H9 (cell line): ENCODE results near the gene CTIF. TPM values are rescaled to one million over a fixed set of nuclear protein-coding genes. Genes with fewer than 3 reads are reported as not detected.

Experiments used
- DNase-seq: peaks from one replicate; pipeline ENCODE4 v3.0.0-alpha.2; 2017
- H2AFZ ChIP-seq: one replicate; pipeline ENCODE4 v1.6.1; 2013; ENCODE audit warnings: mild to moderate bottlenecking, low read length, control low read depth, moderate library complexity
- H2AK5ac ChIP-seq: 2 replicates; pipeline ENCODE4 v1.6.1; 2013; ENCODE audit warnings: low read length, control low read depth, mixed read lengths; ENCODE audit not compliant: insufficient read length
- H2BK120ac ChIP-seq: one replicate; pipeline ENCODE4 v1.6.1; 2013; ENCODE audit warnings: low read depth, mild to moderate bottlenecking, low read length, control low read depth, inconsistent platforms; ENCODE audit not compliant: poor library complexity, severe bottlenecking
- H2BK12ac ChIP-seq: 2 replicates; pipeline ENCODE4 v1.6.1; 2013; ENCODE audit warnings: low read length, control low read depth, mixed read lengths, low read depth; ENCODE audit not compliant: insufficient read length
- H2BK15ac ChIP-seq: 2 replicates; pipeline ENCODE4 v1.6.1; 2013; ENCODE audit warnings: low read depth, low read length, control low read depth
- H2BK20ac ChIP-seq: one replicate; pipeline ENCODE4 v1.6.1; 2013; ENCODE audit warnings: low read depth, mild to moderate bottlenecking, low read length, control low read depth, inconsistent platforms; ENCODE audit not compliant: poor library complexity, severe bottlenecking
- H2BK5ac ChIP-seq: 2 replicates; pipeline ENCODE4 v1.6.1; 2013; ENCODE audit warnings: low read length, control low read depth, mixed read lengths; ENCODE audit not compliant: insufficient read length
- H3K14ac ChIP-seq: 2 replicates; pipeline ENCODE4 v1.6.1; 2013; ENCODE audit warnings: low read length, control low read depth; ENCODE audit not compliant: insufficient read depth
- H3K18ac ChIP-seq: 2 replicates; pipeline ENCODE4 v1.6.1; 2013; ENCODE audit warnings: low read depth, mild to moderate bottlenecking, mixed read lengths, low read length, control low read depth; ENCODE audit not compliant: insufficient read length
- H3K23ac ChIP-seq: 2 replicates; pipeline ENCODE4 v1.6.1; 2013; ENCODE audit warnings: low read length, control low read depth, mixed read lengths, low read depth; ENCODE audit not compliant: insufficient read length
- H3K23me2 ChIP-seq: 2 replicates; pipeline ENCODE4 v1.6.1; 2013; ENCODE audit warnings: low read depth, mild to moderate bottlenecking, mixed read lengths, low read length, control low read depth; ENCODE audit not compliant: insufficient read length, poor library complexity, severe bottlenecking
- H3K27ac ChIP-seq: 2 replicates; pipeline ENCODE4 v1.5.1; 2013; ENCODE audit warnings: low read length, control low read depth, mixed read lengths, low read depth; ENCODE audit not compliant: insufficient read length
- H3K27me3 ChIP-seq: 2 replicates; pipeline ENCODE4 v1.6.1; 2013; ENCODE audit warnings: low read length, control low read depth, inconsistent platforms; ENCODE audit not compliant: insufficient read depth
- H3K4ac ChIP-seq: 2 replicates; pipeline ENCODE4 v1.6.1; 2013; ENCODE audit warnings: low read depth, mild to moderate bottlenecking, control low read depth, inconsistent platforms, low read length, moderate library complexity
- H3K4me1 ChIP-seq: 2 replicates; pipeline ENCODE4 v1.6.1; 2013; ENCODE audit warnings: low read length, control low read depth, inconsistent platforms; ENCODE audit not compliant: insufficient read depth
- H3K4me2 ChIP-seq: 2 replicates; pipeline ENCODE4 v1.6.1; 2013; ENCODE audit warnings: low read length, control low read depth, mixed read lengths; ENCODE audit not compliant: insufficient read length, insufficient read depth
- H3K56ac ChIP-seq: 2 replicates; pipeline ENCODE4 v1.6.1; 2013; ENCODE audit warnings: low read depth, mild to moderate bottlenecking, mixed read lengths, low read length, control low read depth; ENCODE audit not compliant: insufficient read length
- H3K79me1 ChIP-seq: 2 replicates; pipeline ENCODE4 v1.6.1; 2013; ENCODE audit warnings: low read depth, mild to moderate bottlenecking, moderate library complexity, low read length, control low read depth, inconsistent platforms; ENCODE audit not compliant: insufficient read depth, poor library complexity, severe bottlenecking
- H3K79me2 ChIP-seq: 2 replicates; pipeline ENCODE4 v1.6.1; 2013; ENCODE audit warnings: low read length, control low read depth, inconsistent platforms; ENCODE audit not compliant: insufficient read depth
- H3K9ac ChIP-seq: 2 replicates; pipeline ENCODE4 v1.6.1; 2013; ENCODE audit warnings: low read length, control low read depth, mixed read lengths; ENCODE audit not compliant: insufficient read length; ENCODE audit errors: extremely low read depth
- H3K9me3 ChIP-seq: one replicate; pipeline ENCODE4 v1.6.1; 2013; ENCODE audit warnings: low read depth, low read length, inconsistent platforms; ENCODE audit not compliant: control insufficient read depth
- H3T11ph ChIP-seq: one replicate; pipeline ENCODE4 v1.6.1; 2013; ENCODE audit warnings: mild to moderate bottlenecking, low read length, control low read depth, inconsistent platforms
- H4K20me1 ChIP-seq: one replicate; pipeline ENCODE4 v1.6.1; 2013; ENCODE audit not compliant: control insufficient read depth, insufficient read length, insufficient read depth
- H4K5ac ChIP-seq: 2 replicates; pipeline ENCODE4 v1.6.1; 2013; ENCODE audit warnings: low read depth, mild to moderate bottlenecking, mixed read lengths, low read length, control low read depth; ENCODE audit not compliant: insufficient read length
- H4K8ac ChIP-seq: replicated peaks from 2 replicates; pipeline ENCODE4 v1.6.1; 2013; ENCODE audit warnings: low read length, control low read depth, mixed read lengths, low read depth; ENCODE audit not compliant: insufficient read length
- H4K91ac ChIP-seq: 2 replicates; pipeline ENCODE4 v1.6.1; 2013; ENCODE audit warnings: low read depth, mild to moderate bottlenecking, moderate library complexity, mixed read lengths, low read length, control low read depth; ENCODE audit not compliant: insufficient read length
- H3K27ac Mint-ChIP-seq, 3 experiments: 2 replicates in 2 of 3; 3 replicates in 1 of 3; pipeline ENCODE4 v1.8.0; 2020 to 2021; ENCODE audit warnings: mixed read lengths in 3 of 3, mild to moderate bottlenecking in 1 of 3, moderate library complexity in 1 of 3
- H3K27me3 Mint-ChIP-seq: 2 replicates; pipeline ENCODE4 v1.8.0; 2021; ENCODE audit warnings: low read depth, mild to moderate bottlenecking, moderate library complexity, mixed read lengths
- H3K36me3 Mint-ChIP-seq, 3 experiments: 2 replicates in 2 of 3; 3 replicates in 1 of 3; pipeline ENCODE4 v1.8.0; 2020 to 2021; ENCODE audit warnings: low read depth in 3 of 3, mixed read lengths in 3 of 3; ENCODE audit not compliant: insufficient read depth in 1 of 3
- H3K4me1 Mint-ChIP-seq, 2 experiments: 2 replicates each; pipeline ENCODE4 v1.8.0; 2020; ENCODE audit warnings: mixed read lengths in 2 of 2
- H3K4me3 Mint-ChIP-seq, 2 experiments: 2 replicates in 1 of 2; 3 replicates in 1 of 2; pipeline ENCODE4 v1.8.0; 2020 to 2021; ENCODE audit warnings: mild to moderate bottlenecking in 2 of 2, mixed read lengths in 2 of 2, moderate library complexity in 1 of 2
- H3K9me3 Mint-ChIP-seq, 2 experiments: 2 replicates in 1 of 2; 3 replicates in 1 of 2; pipeline ENCODE4 v1.8.0; 2020; ENCODE audit warnings: mild to moderate bottlenecking in 2 of 2, mixed read lengths in 2 of 2, moderate library complexity in 1 of 2
- CTCF ChIP-seq: fragments of 200-600 bp; sonication (generic); conservative IDR thresholded peaks from 3 replicates; pipeline ENCODE4 v1.8.0; 2021; ENCODE audit warnings: antibody characterized with exemption, mild to moderate bottlenecking
- WGBS: extraction: QIAGEN DNeasy Blood & Tissue Kit; methylation state at CpG from one replicate; pipeline ENCODE4 v1.1.7; 2013; ENCODE audit warnings: missing lambda C conversion rate, low lambda C conversion rate, mixed read lengths; ENCODE audit not compliant: insufficient read length; ENCODE audit errors: extremely low coverage; 5-methylcytosine and 5-hydroxymethylcytosine counted together
- total RNA-seq: library from RNA; stranded (reverse); gene quantifications from 2 replicates; pipeline ENCODE4 v1.2.1, GENCODE V29; 2021

The CTIF gene
- total RNA-seq, 1 experiment from 2014 or later = 15.8 TPM

GRCh38 chr18:48671561-48671945 is 132.7 kb downstream of the CTIF start:
- Histone ChIP-seq H3K79me1 (no peaks in the 10 kb centered on the region), H3K9me3 (no peaks in the 10 kb centered on the region), H2BK20ac (no peak overlapping the region), H3K27ac (no peak overlapping the region), H3K14ac (no peak overlapping the region), H3K18ac (no peak overlapping the region), H3K79me2 (no peaks in the 10 kb centered on the region), H3K27me3 (no peaks in the 10 kb centered on the region), H2BK12ac (no peak overlapping the region), H4K8ac (no peak overlapping the region), H4K91ac (no peak overlapping the region), H2AK5ac (no peak overlapping the region), H3K4me1 (no peaks in the 10 kb centered on the region), H3K23ac (no peak overlapping the region), H3K4ac (no peak overlapping the region), H2BK15ac (no peak overlapping the region), H4K5ac (no peak overlapping the region), H3K4me2 (no peak overlapping the region), H2AFZ (no peak overlapping the region), H2BK120ac (no peak overlapping the region), H3K9ac (no peak overlapping the region), H3T11ph (no peak overlapping the region), H3K23me2 (no peaks in the 10 kb centered on the region), H2BK5ac (no peak overlapping the region), H3K56ac (no peak overlapping the region), H4K20me1 (no peaks in the 10 kb centered on the region)
- H3K36me3 Mint-ChIP-seq = peaks cover 11 to 20% (median 16%) of the 10 kb centered on the region in 3 experiments
- H3K4me1 Mint-ChIP-seq = 0 out of 4 replicates have a peak, but pooled peaks cover 0 to 4% of the 10 kb centered on the region in 2 experiments
- DNase-seq = no peak
- no peaks in the 10 kb centered on the region for H3K27me3 Mint-ChIP-seq
- TF ChIP-seq CTCF = no peak
- WGBS = no CpG with 5 or more reads among the region's 1 CpG
- H3K9me3 Mint-ChIP-seq = peaks cover 11 to 12% of the 10 kb centered on the region in 2 experiments
- no peak overlapping the region for H3K4me3 Mint-ChIP-seq
- no peak overlapping the region for H3K27ac Mint-ChIP-seq
